Body of pancreas (tissue), 4 donors: ENCODE results near the gene SIK2.

Experiments used
- CTCF ChIP-seq, 7 experiments: fragments of 450-650 bp in 4 of 7; fragments of 200-600 bp in 3 of 7; sonication (generic) in 3 of 7; IDR thresholded peaks; one replicate each; pipeline ENCODE4 v1.5.1; 2016 to 2019; ENCODE audit warnings: antibody characterized with exemption in 7 of 7
- POLR2A ChIP-seq, 3 donors: fragments of 450-650 bp; IDR thresholded peaks; one replicate each; pipeline ENCODE4 v1.6.1; 2016; ENCODE audit warnings: antibody characterized with exemption in 3 of 3, mild to moderate bottlenecking in 2 of 3

- TF ChIP-seq CTCF (IDR thresholded peaks at IDR 0.05) (peak in 1 of 7 experiments; percentile 4), POLR2A (IDR thresholded peaks at IDR 0.05) (peak in 1 of 3 donors; percentile 12)
These were observed 116.2 kb downstream of the SIK2 start for GRCh38 chr11:111718436-111718835.
